Parathyroid adenoma (tissue), 2 donors: Measurements from ENCODE around the gene FMOD.
A peak's percentile ranks its signal among the peaks of the same experiment; 100 is the strongest.

Experiments used
- H2AFZ ChIP-seq: fragments of 300-600 bp; sonication (generic); one replicate; pipeline ENCODE4 v1.7.0; 2017; ENCODE audit warnings: antibody characterized with exemption, mild to moderate bottlenecking
- H3K27ac ChIP-seq: fragments of 300-600 bp; sonication (generic); one replicate; pipeline ENCODE4 v1.7.0; 2017
- H3K27me3 ChIP-seq: fragments of 300-600 bp; sonication (generic); one replicate; pipeline ENCODE4 v1.7.0; 2017; ENCODE audit warnings: low read length; ENCODE audit not compliant: control insufficient read depth, insufficient read depth
- H3K36me3 ChIP-seq: fragments of 300-600 bp; sonication (generic); one replicate; pipeline ENCODE4 v1.7.0; 2017; ENCODE audit warnings: low read length; ENCODE audit not compliant: control insufficient read depth, insufficient read depth
- H3K4me1 ChIP-seq: fragments of 300-600 bp; sonication (generic); one replicate; pipeline ENCODE4 v1.7.0; 2017; ENCODE audit warnings: control low read depth
- H3K4me2 ChIP-seq: fragments of 300-600 bp; sonication (generic); one replicate; pipeline ENCODE4 v1.7.0; 2017; ENCODE audit warnings: low read length
- H3K4me3 ChIP-seq: fragments of 300-600 bp; sonication (generic); one replicate; pipeline ENCODE4 v1.7.0; 2017; ENCODE audit warnings: low read depth, low read length
- H3K79me2 ChIP-seq: fragments of 300-600 bp; sonication (generic); one replicate; pipeline ENCODE4 v1.7.0; 2017; ENCODE audit warnings: control low read depth
- H3K9ac ChIP-seq: fragments of 300-600 bp; sonication (generic); one replicate; pipeline ENCODE4 v1.7.0; 2017; ENCODE audit warnings: mild to moderate bottlenecking
- H3K9me3 ChIP-seq: fragments of 300-600 bp; sonication (generic); one replicate; pipeline ENCODE4 v1.7.0; 2017; ENCODE audit warnings: low read length; ENCODE audit not compliant: control insufficient read depth
- CTCF ChIP-seq: fragments of 300-600 bp; sonication (generic); IDR thresholded peaks from one replicate; pipeline ENCODE4 v1.7.0; 2017; ENCODE audit warnings: antibody characterized with exemption, mild to moderate bottlenecking
- donor health status: primary hyperparathyroidism.

FMOD gene

DNA sequence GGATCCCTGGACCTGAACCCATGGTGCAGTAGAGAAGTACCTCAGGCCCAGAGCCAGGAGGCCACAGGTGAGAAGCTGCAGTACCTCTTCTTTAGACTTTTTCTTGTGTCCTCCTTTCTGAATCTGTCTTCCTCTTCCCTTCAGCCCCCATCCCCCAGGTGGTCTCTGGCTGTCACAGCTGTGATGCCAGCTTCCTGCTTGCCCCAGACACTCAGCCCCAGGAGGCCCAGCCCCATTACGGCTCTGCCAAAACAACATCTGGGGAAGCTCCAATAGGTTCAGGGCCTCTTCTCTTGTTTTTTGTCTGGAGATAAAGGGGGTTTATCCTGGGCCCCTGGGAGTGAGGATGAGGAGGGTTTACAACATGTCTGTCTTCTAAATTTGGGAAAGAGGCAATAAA, 55.1 kb downstream of the FMOD start:
- no peak overlapping the region for H3K4me3 ChIP-seq
- H3K36me3 ChIP-seq = no peaks in the 10 kb centered on the region
- TF ChIP-seq CTCF = no peak
- H3K9me3 ChIP-seq = no peaks in the 10 kb centered on the region
- peaks cover 2% of the 10 kb centered on the region for H3K4me1 ChIP-seq
- no peak overlapping the region for H3K4me2 ChIP-seq
- no peak overlapping the region for H3K27ac ChIP-seq
- no peak overlapping the region for H3K9ac ChIP-seq
- no peaks in the 10 kb centered on the region for H3K27me3 ChIP-seq
- H3K79me2 ChIP-seq = no peaks in the 10 kb centered on the region
- H2AFZ ChIP-seq = no peak overlapping the region

DNA sequence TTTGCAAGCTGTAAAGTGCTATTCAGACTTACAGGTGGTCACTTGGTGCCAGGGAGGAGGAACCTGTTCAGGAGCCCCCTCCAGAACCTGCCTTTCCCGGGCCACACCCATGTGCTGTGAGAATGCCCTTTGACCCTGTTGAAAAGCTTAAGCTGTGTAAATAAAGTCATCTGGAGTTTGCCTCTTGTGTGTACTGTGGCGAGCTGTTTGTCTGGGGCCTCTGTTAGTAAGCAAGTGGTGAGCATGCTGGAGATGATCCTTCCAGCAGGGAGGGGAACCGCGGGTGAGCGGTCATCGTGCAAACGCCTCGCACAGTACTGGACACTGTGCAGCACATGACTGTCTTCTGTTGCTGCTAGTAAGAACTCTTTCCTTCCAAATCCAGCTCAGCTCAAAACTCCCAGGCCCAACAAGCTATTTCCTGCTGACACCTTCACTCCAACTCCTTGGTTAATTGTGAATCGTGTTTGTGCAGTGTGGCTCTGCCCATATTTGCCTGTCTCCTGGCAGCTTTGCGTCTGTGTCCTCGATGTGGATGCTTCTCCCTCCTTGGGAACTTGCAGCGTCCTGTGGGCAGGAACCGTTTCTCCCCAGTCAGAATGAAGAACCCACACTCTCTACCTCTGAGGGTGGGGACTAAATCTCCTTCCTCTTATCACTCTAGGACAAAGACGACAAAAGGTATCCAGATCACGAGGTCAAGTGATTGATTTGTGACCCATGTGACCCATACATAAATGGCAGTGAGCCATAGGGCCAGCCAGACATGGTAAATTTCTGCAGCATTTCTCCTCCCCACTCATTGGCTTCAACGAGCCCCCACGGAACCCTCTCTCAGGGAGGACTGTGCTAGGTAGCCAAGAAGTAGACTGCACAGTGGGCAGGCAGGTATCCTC, 59.5 kb downstream of the FMOD start:
- peak overlapping the region; percentile 77 for H2AFZ ChIP-seq
- peak overlapping the region; percentile 82 for H3K27ac ChIP-seq
- no peaks in the 10 kb centered on the region for H3K79me2 ChIP-seq
- no peak for TF ChIP-seq CTCF
- no peaks in the 10 kb centered on the region for H3K27me3 ChIP-seq
- no peaks in the 10 kb centered on the region for H3K9me3 ChIP-seq
- no peak overlapping the region for H3K9ac ChIP-seq
- H3K4me2 ChIP-seq = no peak overlapping the region
- H3K36me3 ChIP-seq = no peaks in the 10 kb centered on the region
- H3K4me3 ChIP-seq = no peak overlapping the region
- H3K4me1 ChIP-seq = peaks cover 19% of the 10 kb centered on the region
